Measurements from ENCODE around the gene DIP2B.

Gene DIP2B

GRCh38 chr12:50647031-50647430 lies 142.2 kb downstream of the DIP2B start:
- TF ChIP-seq, protein P1, sequence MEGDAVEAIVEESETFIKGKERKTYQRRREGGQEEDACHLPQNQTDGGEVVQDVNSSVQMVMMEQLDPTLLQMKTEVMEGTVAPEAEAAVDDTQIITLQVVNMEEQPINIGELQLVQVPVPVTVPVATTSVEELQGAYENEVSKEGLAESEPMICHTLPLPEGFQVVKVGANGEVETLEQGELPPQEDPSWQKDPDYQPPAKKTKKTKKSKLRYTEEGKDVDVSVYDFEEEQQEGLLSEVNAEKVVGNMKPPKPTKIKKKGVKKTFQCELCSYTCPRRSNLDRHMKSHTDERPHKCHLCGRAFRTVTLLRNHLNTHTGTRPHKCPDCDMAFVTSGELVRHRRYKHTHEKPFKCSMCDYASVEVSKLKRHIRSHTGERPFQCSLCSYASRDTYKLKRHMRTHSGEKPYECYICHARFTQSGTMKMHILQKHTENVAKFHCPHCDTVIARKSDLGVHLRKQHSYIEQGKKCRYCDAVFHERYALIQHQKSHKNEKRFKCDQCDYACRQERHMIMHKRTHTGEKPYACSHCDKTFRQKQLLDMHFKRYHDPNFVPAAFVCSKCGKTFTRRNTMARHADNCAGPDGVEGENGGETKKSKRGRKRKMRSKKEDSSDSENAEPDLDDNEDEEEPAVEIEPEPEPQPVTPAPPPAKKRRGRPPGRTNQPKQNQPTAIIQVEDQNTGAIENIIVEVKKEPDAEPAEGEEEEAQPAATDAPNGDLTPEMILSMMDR (IDR thresholded peaks at IDR 0.05): no peak
- Histone ChIP-seq H3K79me2 (peaks cover 5% of the 10 kb centered on the region), H3K4me1 (peaks cover 6% of the 10 kb centered on the region), H3K36me3 (ENCODE audit: control insufficient read depth, insufficient read depth, low read length) (no peaks in the 10 kb centered on the region), H2AFZ (no peak overlapping the region), H3K4me2 (ENCODE audit: low read length) (no peak overlapping the region), H3K9me3 (ENCODE audit: control insufficient read depth, low read length) (no peaks in the 10 kb centered on the region), H3K27ac (no peak overlapping the region), H3K4me3 (ENCODE audit: low read depth, low read length) (no peak overlapping the region), H3K27me3 (ENCODE audit: control insufficient read depth, insufficient read depth, low read length) (no peaks in the 10 kb centered on the region), H3K9ac (no peak overlapping the region)

DNA sequence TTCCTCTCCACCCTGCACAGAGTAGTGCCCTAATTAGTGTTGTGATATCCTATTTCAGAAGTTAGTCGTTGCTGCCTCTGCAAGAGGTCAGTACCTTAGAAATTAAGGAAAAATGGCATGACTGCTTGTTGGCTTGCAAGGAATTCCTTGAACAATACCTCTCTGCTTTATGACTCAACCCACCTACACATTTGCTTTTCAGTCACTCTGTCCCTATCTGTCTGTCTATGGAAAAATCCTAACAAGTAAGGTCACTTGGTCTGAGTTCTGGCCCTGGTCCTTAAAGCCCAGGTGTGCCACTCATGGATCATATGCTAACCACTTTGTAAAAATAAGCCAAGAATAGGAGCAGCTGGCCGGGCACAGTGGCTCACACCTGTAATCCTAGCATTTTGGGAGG lies 142.7 kb downstream of the DIP2B start:
- Histone ChIP-seq H3K4me3 (ENCODE audit: low read depth, low read length) (no peak overlapping the region), H3K4me1 (peaks cover 4% of the 10 kb centered on the region), H3K79me2 (peaks cover 5% of the 10 kb centered on the region), H3K9ac (no peak overlapping the region), H3K4me2 (ENCODE audit: low read length) (no peak overlapping the region), H3K27me3 (ENCODE audit: control insufficient read depth, insufficient read depth, low read length) (no peaks in the 10 kb centered on the region), H3K36me3 (ENCODE audit: control insufficient read depth, insufficient read depth, low read length) (no peaks in the 10 kb centered on the region), H2AFZ (no peak overlapping the region), H3K9me3 (ENCODE audit: control insufficient read depth, low read length) (no peaks in the 10 kb centered on the region), H3K27ac (no peak overlapping the region)
- TF ChIP-seq, protein P1 (IDR thresholded peaks at IDR 0.05): no peak

DNA sequence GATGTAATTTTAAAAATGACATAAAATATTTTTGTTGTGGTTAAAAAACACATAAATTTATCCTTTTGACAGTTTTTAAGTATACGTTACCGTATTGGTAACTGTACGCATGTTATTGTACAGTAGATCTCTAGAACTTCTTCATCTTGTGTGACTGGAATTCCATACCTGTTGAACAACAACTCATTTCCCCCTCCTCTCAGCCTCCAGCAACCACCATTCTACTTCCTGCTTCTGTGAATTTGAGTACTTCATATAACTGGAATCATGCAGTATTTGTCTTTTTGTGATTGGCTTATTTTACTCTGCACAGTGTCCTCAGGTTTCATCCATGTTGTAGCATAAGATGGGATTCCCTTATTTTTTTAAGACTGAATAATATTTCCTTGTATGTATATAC lies 145.5 kb downstream of the DIP2B start:
- H3K4me3 ChIP-seq (ENCODE audit: low read depth, low read length): no peak overlapping the region
- H3K79me2 ChIP-seq: peaks cover 9% of the 10 kb centered on the region
- TF ChIP-seq, protein P1 (IDR thresholded peaks at IDR 0.05): no peak
- H3K9ac ChIP-seq: no peak overlapping the region
- H3K4me1 ChIP-seq: peaks cover 4% of the 10 kb centered on the region
- no peak overlapping the region for H3K4me2 ChIP-seq (ENCODE audit: low read length)
- no peaks in the 10 kb centered on the region for H3K27me3 ChIP-seq (ENCODE audit: control insufficient read depth, insufficient read depth, low read length)
- H3K27ac ChIP-seq: no peak overlapping the region
- H3K36me3 ChIP-seq (ENCODE audit: control insufficient read depth, insufficient read depth, low read length): no peaks in the 10 kb centered on the region
- no peaks in the 10 kb centered on the region for H3K9me3 ChIP-seq (ENCODE audit: control insufficient read depth, low read length)
- H2AFZ ChIP-seq: no peak overlapping the region

GRCh38 chr12:50655374-50655921 lies 150.7 kb downstream of the DIP2B start:
- H3K4me1 ChIP-seq: no peaks in the 10 kb centered on the region
- H3K9ac ChIP-seq: no peak overlapping the region
- H3K79me2 ChIP-seq: peaks cover 8% of the 10 kb centered on the region
- no peak overlapping the region for H2AFZ ChIP-seq
- no peaks in the 10 kb centered on the region for H3K9me3 ChIP-seq (ENCODE audit: control insufficient read depth, low read length)
- TF ChIP-seq, protein P1 (IDR thresholded peaks at IDR 0.05): no peak
- H3K27ac ChIP-seq: no peak overlapping the region
- H3K36me3 ChIP-seq (ENCODE audit: control insufficient read depth, insufficient read depth, low read length): no peaks in the 10 kb centered on the region
- H3K27me3 ChIP-seq (ENCODE audit: control insufficient read depth, insufficient read depth, low read length): no peaks in the 10 kb centered on the region
- H3K4me3 ChIP-seq (ENCODE audit: low read depth, low read length): no peak overlapping the region
- no peak overlapping the region for H3K4me2 ChIP-seq (ENCODE audit: low read length)

GRCh38 chr12:50659260-50659659 lies 154.5 kb downstream of the DIP2B start:
- H3K4me1 ChIP-seq: no peaks in the 10 kb centered on the region
- no peaks in the 10 kb centered on the region for H3K27me3 ChIP-seq (ENCODE audit: control insufficient read depth, insufficient read depth, low read length)
- H3K36me3 ChIP-seq (ENCODE audit: control insufficient read depth, insufficient read depth, low read length): no peaks in the 10 kb centered on the region
- H2AFZ ChIP-seq: no peak overlapping the region
- no peak overlapping the region for H3K27ac ChIP-seq
- TF ChIP-seq, protein P1 (IDR thresholded peaks at IDR 0.05): no peak
- no peaks in the 10 kb centered on the region for H3K9me3 ChIP-seq (ENCODE audit: control insufficient read depth, low read length)
- H3K4me2 ChIP-seq (ENCODE audit: low read length): no peak overlapping the region
- peaks cover 12% of the 10 kb centered on the region for H3K79me2 ChIP-seq
- no peak overlapping the region for H3K9ac ChIP-seq
- no peak overlapping the region for H3K4me3 ChIP-seq (ENCODE audit: low read depth, low read length)

All from parathyroid adenoma (tissue), 2 donors.